Endothelial cell of umbilical vein (primary cell): ENCODE results near the gene SAFB. TPM values are rescaled to one million over a fixed set of nuclear protein-coding genes. Genes with fewer than 3 reads are reported as not detected.

Experiments
- BruUV-seq: library from RNA; stranded (reverse); fragments of 400-500 nt; replicated peaks from 2 replicates; lab custom pipeline; 2021; lab: Mats Ljungman, UMichigan
- CTCF ChIA-PET: fragments of 300-600, 350-600 bp; sonication (Branson Sonifier 250); formaldehyde crosslinking; loops from one replicate; lab custom pipeline; 2021; ENCODE audit warnings: antibody characterized with exemption, inconsistent platforms; lab: Charles Lee
- POLR2A ChIA-PET: fragments of 300-600, 350-600 bp; sonication (Branson Sonifier 250); formaldehyde crosslinking; loops from one replicate; lab custom pipeline; 2021; ENCODE audit warnings: antibody characterized with exemption, inconsistent platforms; lab: Charles Lee
- DNase-seq: peaks from one replicate; pipeline ENCODE4 v3.0.0-alpha.2; 2011; ENCODE audit warnings: low read depth, low spot score
- FAIRE-seq: peaks from 2 replicates; lab custom pipeline; 2011; peaks lifted over from hg19 to GRCh38; lab: Jason Lieb, UNC
- H2AFZ ChIP-seq: 2 replicates; pipeline ENCODE4 v1.6.0; 2012; ENCODE audit warnings: low read depth, low read length, control low read depth, inconsistent platforms
- H3K27ac ChIP-seq: 2 replicates; pipeline ENCODE4 v1.5.1; 2011; ENCODE audit warnings: low read depth, mild to moderate bottlenecking, control low read depth, low read length, moderate library complexity; ENCODE audit not compliant: insufficient read depth
- H3K27me3 ChIP-seq, 2 experiments: 2 replicates each; pipeline versions ENCODE4 v1.6.0 to v1.6.1; 2011; ENCODE audit warnings: low read length in 2 of 2, mixed read lengths in 1 of 2; ENCODE audit not compliant: control insufficient read depth in 2 of 2, insufficient read depth in 2 of 2
- H3K36me3 ChIP-seq, 2 experiments: 2 replicates in 1 of 2; 3 replicates in 1 of 2; pipeline ENCODE4 v1.5.1; 2011; ENCODE audit warnings: low read length in 2 of 2, mild to moderate bottlenecking in 1 of 2, moderate library complexity in 1 of 2; ENCODE audit not compliant: control insufficient read depth in 2 of 2, insufficient read depth in 2 of 2; ENCODE audit errors: extremely low read depth in 1 of 2
- H3K4me1 ChIP-seq: 3 replicates; pipeline ENCODE4 v1.5.1; 2011; ENCODE audit warnings: mild to moderate bottlenecking, low read length; ENCODE audit not compliant: control insufficient read depth, insufficient read depth; ENCODE audit errors: extremely low read depth
- H3K4me2 ChIP-seq: 2 replicates; pipeline ENCODE4 v1.6.1; 2011; ENCODE audit warnings: low read length, control low read depth, mixed read lengths; ENCODE audit not compliant: insufficient read depth
- H3K4me3 ChIP-seq, 3 experiments: fragments of 200-600 bp in 1 of 3; sonication (generic), shearing (Covaris generic) in 1 of 3; replicated peaks in 1 of 3; 2 replicates each; pipeline ENCODE4 v1.5.1; 2011 to 2016; ENCODE audit warnings: control low read depth in 3 of 3, low read length in 3 of 3, mild to moderate bottlenecking in 2 of 3, inconsistent platforms in 1 of 3, low read depth in 1 of 3, moderate library complexity in 1 of 3; ENCODE audit not compliant: insufficient read depth in 1 of 3
- H3K79me2 ChIP-seq: 2 replicates; pipeline ENCODE4 v1.6.0; 2012; ENCODE audit warnings: low read length, inconsistent platforms; ENCODE audit not compliant: control insufficient read depth, insufficient read depth
- H3K9ac ChIP-seq: replicated peaks from 2 replicates; pipeline ENCODE3; 2011; ENCODE audit warnings: low read length, control low read depth; ENCODE audit not compliant: insufficient read depth; ENCODE audit errors: extremely low read depth
- H3K9me1 ChIP-seq: replicated peaks from 3 replicates; pipeline ENCODE4 v1.6.0; 2011; ENCODE audit warnings: mild to moderate bottlenecking, low read length; ENCODE audit not compliant: control insufficient read depth, insufficient read depth; ENCODE audit errors: extremely low read depth
- H3K9me3 ChIP-seq: replicated peaks from 2 replicates; pipeline ENCODE4 v1.5.1; 2012; ENCODE audit warnings: low read length, inconsistent platforms; ENCODE audit not compliant: control insufficient read depth, insufficient read depth
- H4K20me1 ChIP-seq: replicated peaks from 2 replicates; pipeline ENCODE3; 2011; ENCODE audit warnings: mild to moderate bottlenecking, low read length; ENCODE audit not compliant: control insufficient read depth, insufficient read depth; ENCODE audit errors: extremely low read depth
- EZH2 ChIP-seq: IDR thresholded peaks from 2 replicates; pipeline ENCODE4 v1.6.1; 2012; ENCODE audit warnings: borderline replicate concordance, low read depth, mild to moderate bottlenecking, moderate library complexity, low read length, inconsistent platforms; ENCODE audit not compliant: severe bottlenecking
- GATA2 ChIP-seq: IDR thresholded peaks from 2 replicates; pipeline ENCODE4 v1.7.0; 2011; ENCODE audit warnings: low read depth, mild to moderate bottlenecking, moderate library complexity, mixed read lengths, low read length; ENCODE audit not compliant: insufficient read length, insufficient read depth
- JUN ChIP-seq: IDR thresholded peaks from 2 replicates; pipeline ENCODE4 v1.6.1; 2011; ENCODE audit warnings: borderline replicate concordance, low read depth; ENCODE audit not compliant: insufficient read length, insufficient read depth
- POLR2A ChIP-seq: IDR thresholded peaks from 2 replicates; pipeline ENCODE4 v1.6.1; 2012; ENCODE audit warnings: low read depth, mild to moderate bottlenecking, control low read depth, low read length
- dilution Hi-C: fragments of 300-500 bp; cut with MboI; formaldehyde crosslinking; loops from one replicate; pipeline ENCODE4 v1.15.0; 2019; ENCODE audit warnings: low sequenced_read_pairs; ENCODE audit not compliant: extremely low pct_ligation_motif_present
- intact Hi-C: fragments of 100-400 bp; cut with micrococcal nuclease; formaldehyde crosslinking; loops from one replicate; pipeline ENCODE4 v1.10.0; 2022
- polyA plus RNA-seq, 4 experiments: library from polyadenylated mRNA; depleted of rRNA in 3 of 4; stranded (reverse) in 3 of 4; unstranded in 1 of 4; fragments of >200 nt; gene quantifications; 2 replicates each; pipeline versions ENCODE4 v1.2.1 to v1.2.3, GENCODE V29; 2011 to 2012; ENCODE audit warnings: missing spikeins in 1 of 4
- total RNA-seq: library from RNA; stranded (reverse); gene quantifications from 2 replicates; pipeline ENCODE4 v1.2.3, GENCODE V29; 2021
- TF ChIP-seq, protein P1 (sequence below), 2 donors: IDR thresholded peaks; 1 replicate in 1 of 2; 2 replicates in 1 of 2; pipeline ENCODE4 v1.5.1; 2011; ENCODE audit warnings: low read length in 2 of 2, mild to moderate bottlenecking in 2 of 2, moderate library complexity in 2 of 2, control low read depth in 1 of 2, inconsistent platforms in 1 of 2, low read depth in 1 of 2; ENCODE audit not compliant: insufficient read depth in 1 of 2; ENCODE audit errors: extremely low read depth in 1 of 2
- TF ChIP-seq, protein P2 (sequence below): IDR thresholded peaks from 2 replicates; pipeline ENCODE4 v1.6.1; 2011; ENCODE audit not compliant: insufficient read depth, insufficient read length

The SAFB gene
- total and polyA plus RNA-seq, 2 donors (not counting 3 experiments of a cell fraction or from before 2014, with no cell fraction given) = 44.7 to 109 TPM

DNA sequence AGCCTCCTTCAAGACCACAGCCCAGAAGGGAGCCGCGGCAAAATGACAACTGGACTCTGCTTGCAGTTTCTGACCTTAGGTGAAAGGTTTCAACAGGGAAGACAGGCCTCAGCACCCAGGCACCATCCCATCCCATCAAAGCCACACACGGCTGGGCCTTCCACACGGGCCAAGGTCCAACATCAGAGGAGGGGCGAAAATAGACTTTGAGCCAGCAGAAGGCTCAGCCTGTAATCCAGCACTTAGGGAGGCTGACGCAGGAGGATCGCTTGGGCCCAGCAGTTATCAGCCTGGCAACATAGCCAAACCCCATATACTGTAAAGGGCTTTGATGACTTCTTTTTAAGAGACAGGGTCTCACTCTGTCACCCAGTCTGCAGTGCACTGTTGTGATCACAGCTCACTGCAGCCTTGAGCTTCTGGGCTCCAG is 28.3 kb upstream of the SAFB start:
- intact Hi-C loops = no loop called here
- DNase-seq (no peak), FAIRE-seq (no peak)
- Histone ChIP-seq H3K4me2 (no peak overlapping the region), H3K36me3 (peaks cover 31 to 77% of the 10 kb centered on the region in 2 experiments), H3K4me3 (no peak overlapping the region), H3K4me1 (no peaks in the 10 kb centered on the region), H3K9me3 (no peaks in the 10 kb centered on the region), H3K27me3 (no peaks in the 10 kb centered on the region), H4K20me1 (no peaks in the 10 kb centered on the region), H3K9me1 (no peaks in the 10 kb centered on the region), H3K27ac (no peak overlapping the region), H3K79me2 (peaks cover 2% of the 10 kb centered on the region), H3K9ac (no peak overlapping the region), H2AFZ (no peak overlapping the region)
- no TSS peak for BruUV-seq
- TF ChIP-seq GATA2 (no peak), JUN (no peak), POLR2A (no peak), EZH2 (no peak)
- TF ChIP-seq, protein P1, sequence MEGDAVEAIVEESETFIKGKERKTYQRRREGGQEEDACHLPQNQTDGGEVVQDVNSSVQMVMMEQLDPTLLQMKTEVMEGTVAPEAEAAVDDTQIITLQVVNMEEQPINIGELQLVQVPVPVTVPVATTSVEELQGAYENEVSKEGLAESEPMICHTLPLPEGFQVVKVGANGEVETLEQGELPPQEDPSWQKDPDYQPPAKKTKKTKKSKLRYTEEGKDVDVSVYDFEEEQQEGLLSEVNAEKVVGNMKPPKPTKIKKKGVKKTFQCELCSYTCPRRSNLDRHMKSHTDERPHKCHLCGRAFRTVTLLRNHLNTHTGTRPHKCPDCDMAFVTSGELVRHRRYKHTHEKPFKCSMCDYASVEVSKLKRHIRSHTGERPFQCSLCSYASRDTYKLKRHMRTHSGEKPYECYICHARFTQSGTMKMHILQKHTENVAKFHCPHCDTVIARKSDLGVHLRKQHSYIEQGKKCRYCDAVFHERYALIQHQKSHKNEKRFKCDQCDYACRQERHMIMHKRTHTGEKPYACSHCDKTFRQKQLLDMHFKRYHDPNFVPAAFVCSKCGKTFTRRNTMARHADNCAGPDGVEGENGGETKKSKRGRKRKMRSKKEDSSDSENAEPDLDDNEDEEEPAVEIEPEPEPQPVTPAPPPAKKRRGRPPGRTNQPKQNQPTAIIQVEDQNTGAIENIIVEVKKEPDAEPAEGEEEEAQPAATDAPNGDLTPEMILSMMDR (IDR thresholded peaks at IDR 0.05; ENCODE audit: extremely low read depth in 1 of 2, insufficient read depth in 1 of 2, low read depth in 1 of 2, low read length in 2 of 2) = no peak
- TF ChIP-seq, protein P2, sequence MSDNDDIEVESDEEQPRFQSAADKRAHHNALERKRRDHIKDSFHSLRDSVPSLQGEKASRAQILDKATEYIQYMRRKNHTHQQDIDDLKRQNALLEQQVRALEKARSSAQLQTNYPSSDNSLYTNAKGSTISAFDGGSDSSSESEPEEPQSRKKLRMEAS = no peak
- ChIA-PET CTCF (no interaction called here), POLR2A (no interaction called here)
- dilution Hi-C loops = no loop called here
